A673 (cell line): ENCODE data around the gene HYI. TPM values are rescaled to one million over a fixed set of nuclear protein-coding genes. Genes with fewer than 3 reads are reported as not detected.

Experiments used
- BruUV-seq: library from RNA; stranded (reverse); fragments of 400-500 nt; replicated peaks from 2 replicates; lab custom pipeline; 2021; lab: Mats Ljungman, UMichigan
- CTCF ChIA-PET: fragments of 300-600 bp; sonication (Branson Sonifier 250); formaldehyde crosslinking; loops from one replicate; lab custom pipeline; 2022; ENCODE audit warnings: antibody characterized with exemption; lab: Charles Lee
- POLR2A ChIA-PET: fragments of 300-600 bp; sonication (Branson Sonifier 250); formaldehyde crosslinking; loops from one replicate; lab custom pipeline; 2022; ENCODE audit warnings: antibody characterized with exemption; ENCODE audit not compliant: low non-redundant PET; lab: Charles Lee
- DNase-seq: peaks from one replicate; pipeline ENCODE4 v3.0.0-alpha.2; 2015; ENCODE audit warnings: low spot score
- H3K27ac ChIP-seq: fragments of 200-600 bp; sonication (generic); 2 replicates; pipeline ENCODE4 v1.5.1; 2016; ENCODE audit warnings: mixed run types, low read depth, mild to moderate bottlenecking, mixed read lengths, antibody characterized with exemption, low read length; ENCODE audit not compliant: poor library complexity, severe bottlenecking
- H3K27me3 ChIP-seq: fragments of 200-600 bp; sonication (generic); replicated peaks from 2 replicates; pipeline ENCODE4 v1.6.1; 2017; ENCODE audit warnings: mixed run types, low read depth, mild to moderate bottlenecking, mixed read lengths, antibody characterized with exemption, low read length; ENCODE audit not compliant: insufficient read depth, poor library complexity
- H3K36me3 ChIP-seq: fragments of 200-600 bp; sonication (generic); 2 replicates; pipeline ENCODE4 v1.6.1; 2016; ENCODE audit warnings: mixed run types, mild to moderate bottlenecking, mixed read lengths, antibody characterized with exemption, low read length; ENCODE audit not compliant: insufficient read depth, poor library complexity, severe bottlenecking
- H3K4me1 ChIP-seq: fragments of 200-600 bp; sonication (generic); 2 replicates; pipeline ENCODE4 v1.6.1; 2017; ENCODE audit warnings: mixed run types, mild to moderate bottlenecking, mixed read lengths, antibody characterized with exemption, low read length; ENCODE audit not compliant: insufficient read depth, poor library complexity, severe bottlenecking
- H3K4me3 ChIP-seq: fragments of 200-600 bp; sonication (generic); 2 replicates; pipeline ENCODE4 v1.5.1; 2016; ENCODE audit warnings: low read depth, mixed run types, mild to moderate bottlenecking, mixed read lengths, low read length; ENCODE audit not compliant: poor library complexity, severe bottlenecking
- H3K9me3 ChIP-seq: fragments of 200-600 bp; sonication (generic); 2 replicates; pipeline ENCODE4 v1.6.1; 2016; ENCODE audit warnings: mixed run types, low read depth, mild to moderate bottlenecking, mixed read lengths, antibody characterized with exemption, low read length; ENCODE audit not compliant: poor library complexity, severe bottlenecking
- EZH2 ChIP-seq: fragments of 200-600 bp; sonication (generic); IDR thresholded peaks from 2 replicates; pipeline ENCODE4 v1.6.1; 2017; ENCODE audit warnings: borderline replicate concordance, low read depth, mild to moderate bottlenecking, mixed read lengths, antibody characterized with exemption, low read length; ENCODE audit not compliant: poor library complexity, severe bottlenecking
- intact Hi-C: fragments of 100-400 bp; cut with micrococcal nuclease; formaldehyde crosslinking; loops from one replicate; pipeline ENCODE4 v1.10.0; 2022; ENCODE audit not compliant: unreplicated experiment
- total RNA-seq: library from RNA; stranded (reverse); gene quantifications from 2 replicates; pipeline ENCODE4 v1.2.3, GENCODE V29; 2021
- TF ChIP-seq, protein P1 (sequence below): fragments of 300-800, 200-600 bp; sonication (generic); conservative IDR thresholded peaks from 2 replicates; pipeline ENCODE4 v1.5.1; 2017; ENCODE audit warnings: low read depth, mild to moderate bottlenecking, antibody characterized with exemption, low read length, moderate library complexity, mixed read lengths

HYI gene
- total RNA-seq, 1 experiment from 2014 or later = 14.8 TPM

DNA sequence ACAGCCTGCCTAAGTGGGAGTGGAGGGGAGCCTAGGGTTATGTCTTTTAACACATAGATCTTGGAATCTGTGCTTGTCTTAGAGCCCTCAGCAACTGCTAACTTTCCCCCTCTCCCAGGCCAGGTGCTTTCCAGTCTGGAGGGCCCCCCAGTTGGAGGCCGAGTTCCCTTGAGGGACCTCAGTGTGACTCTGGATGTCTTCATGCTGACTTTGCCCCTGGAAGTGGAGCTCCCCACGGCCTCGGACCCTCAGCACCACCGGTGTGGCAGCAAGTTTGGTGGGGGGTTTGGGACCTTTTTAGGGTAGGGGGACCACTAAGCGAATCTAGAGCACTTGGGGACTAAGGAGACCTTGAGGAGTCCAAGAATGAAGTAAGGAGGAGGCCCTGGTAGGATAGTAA is 22.9 kb downstream of the HYI start:
- H3K9me3 ChIP-seq = no peaks in the 10 kb centered on the region
- H3K36me3 ChIP-seq = peaks cover 41% of the 10 kb centered on the region
- no peak overlapping the region for H3K27ac ChIP-seq
- H3K4me1 ChIP-seq = no peaks in the 10 kb centered on the region
- intact Hi-C loops = no loop called here
- DNase-seq = no peak
- no TSS peak for BruUV-seq
- CTCF ChIA-PET = no interaction called here
- no peaks in the 10 kb centered on the region for H3K27me3 ChIP-seq
- POLR2A ChIA-PET = no interaction called here
- H3K4me3 ChIP-seq = no peak overlapping the region
- no peak for TF ChIP-seq EZH2
- TF ChIP-seq, protein P1, sequence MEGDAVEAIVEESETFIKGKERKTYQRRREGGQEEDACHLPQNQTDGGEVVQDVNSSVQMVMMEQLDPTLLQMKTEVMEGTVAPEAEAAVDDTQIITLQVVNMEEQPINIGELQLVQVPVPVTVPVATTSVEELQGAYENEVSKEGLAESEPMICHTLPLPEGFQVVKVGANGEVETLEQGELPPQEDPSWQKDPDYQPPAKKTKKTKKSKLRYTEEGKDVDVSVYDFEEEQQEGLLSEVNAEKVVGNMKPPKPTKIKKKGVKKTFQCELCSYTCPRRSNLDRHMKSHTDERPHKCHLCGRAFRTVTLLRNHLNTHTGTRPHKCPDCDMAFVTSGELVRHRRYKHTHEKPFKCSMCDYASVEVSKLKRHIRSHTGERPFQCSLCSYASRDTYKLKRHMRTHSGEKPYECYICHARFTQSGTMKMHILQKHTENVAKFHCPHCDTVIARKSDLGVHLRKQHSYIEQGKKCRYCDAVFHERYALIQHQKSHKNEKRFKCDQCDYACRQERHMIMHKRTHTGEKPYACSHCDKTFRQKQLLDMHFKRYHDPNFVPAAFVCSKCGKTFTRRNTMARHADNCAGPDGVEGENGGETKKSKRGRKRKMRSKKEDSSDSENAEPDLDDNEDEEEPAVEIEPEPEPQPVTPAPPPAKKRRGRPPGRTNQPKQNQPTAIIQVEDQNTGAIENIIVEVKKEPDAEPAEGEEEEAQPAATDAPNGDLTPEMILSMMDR = no peak

DNA sequence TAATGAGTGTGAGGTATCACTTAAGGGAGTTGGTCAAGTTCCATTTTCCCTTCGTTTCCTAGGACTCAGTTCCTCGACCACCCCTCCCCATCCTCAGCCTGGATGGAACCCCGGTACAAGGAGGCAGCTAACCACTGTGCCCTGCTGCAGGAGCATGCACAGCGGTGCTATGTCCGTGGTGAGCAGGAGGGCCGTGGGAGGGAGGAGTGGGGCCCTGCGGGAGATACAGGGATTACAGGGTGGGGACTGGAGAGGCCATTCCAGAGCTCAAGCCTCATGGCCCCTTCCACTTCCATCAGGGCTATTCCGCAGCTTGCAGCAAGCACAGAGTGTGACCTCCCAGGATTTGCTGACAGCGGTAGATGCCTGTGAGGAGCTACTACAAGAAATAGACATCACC is 25.8 kb downstream of the HYI start:
- ChIA-PET POLR2A (no interaction called here), CTCF (no interaction called here)
- Histone ChIP-seq H3K4me1 (no peaks in the 10 kb centered on the region), H3K27me3 (no peaks in the 10 kb centered on the region), H3K4me3 (no peak overlapping the region), H3K36me3 (peaks cover 34% of the 10 kb centered on the region), H3K9me3 (no peaks in the 10 kb centered on the region), H3K27ac (no peak overlapping the region)
- no peak for TF ChIP-seq EZH2
- TF ChIP-seq, protein P1 = no peak
- DNase-seq = no peak
- intact Hi-C loops = no loop called here
- BruUV-seq = no TSS peak

DNA sequence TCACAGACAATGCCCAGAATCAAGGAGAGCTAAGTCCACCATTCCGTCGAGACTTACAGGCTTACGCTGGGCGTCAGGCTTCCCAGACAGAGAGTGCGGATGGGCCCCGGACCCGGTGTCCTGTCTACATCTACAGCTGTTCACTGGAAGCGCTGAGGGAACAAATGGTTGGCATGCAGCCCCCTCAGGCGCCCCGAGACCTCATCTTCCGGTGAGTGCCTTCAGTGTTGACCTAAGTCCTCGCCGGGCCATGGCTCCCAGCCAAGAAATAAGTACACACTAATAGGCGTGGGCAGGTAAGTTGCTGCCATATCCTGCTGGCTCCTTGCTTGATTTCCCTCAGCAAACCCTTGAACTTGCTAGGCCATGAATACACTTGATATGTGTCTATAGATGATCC is 26.2 kb downstream of the HYI start:
- intact Hi-C loops = no loop called here
- no peak for TF ChIP-seq EZH2
- TF ChIP-seq, protein P1 = no peak
- Histone ChIP-seq H3K4me1 (no peaks in the 10 kb centered on the region), H3K36me3 (peaks cover 36% of the 10 kb centered on the region), H3K27ac (no peak overlapping the region), H3K27me3 (no peaks in the 10 kb centered on the region), H3K9me3 (no peaks in the 10 kb centered on the region), H3K4me3 (no peak overlapping the region)
- no peak for DNase-seq
- ChIA-PET CTCF (no interaction called here), POLR2A (no interaction called here)
- BruUV-seq = no TSS peak
